Neural progenitor cell (in vitro differentiated cells): Measurements from ENCODE around the gene KLF11.

Experiments
- CTCF ChIP-seq: fragments of 200-600 bp; sonication (generic); IDR thresholded peaks from 2 replicates; pipeline ENCODE4 v1.5.1; 2017; ENCODE audit warnings: antibody characterized with exemption, mild to moderate bottlenecking
- EZH2 ChIP-seq: fragments of 200-600 bp; sonication (generic); IDR thresholded peaks from 2 replicates; pipeline ENCODE4 v1.6.1; 2017; ENCODE audit warnings: antibody characterized with exemption, mild to moderate bottlenecking, moderate library complexity
- EZH2phosphoT487 ChIP-seq: fragments of 200-600 bp; sonication (generic); IDR thresholded peaks from 2 replicates; pipeline ENCODE4 v1.6.1; 2017; ENCODE audit warnings: antibody characterized with exemption

DNA sequence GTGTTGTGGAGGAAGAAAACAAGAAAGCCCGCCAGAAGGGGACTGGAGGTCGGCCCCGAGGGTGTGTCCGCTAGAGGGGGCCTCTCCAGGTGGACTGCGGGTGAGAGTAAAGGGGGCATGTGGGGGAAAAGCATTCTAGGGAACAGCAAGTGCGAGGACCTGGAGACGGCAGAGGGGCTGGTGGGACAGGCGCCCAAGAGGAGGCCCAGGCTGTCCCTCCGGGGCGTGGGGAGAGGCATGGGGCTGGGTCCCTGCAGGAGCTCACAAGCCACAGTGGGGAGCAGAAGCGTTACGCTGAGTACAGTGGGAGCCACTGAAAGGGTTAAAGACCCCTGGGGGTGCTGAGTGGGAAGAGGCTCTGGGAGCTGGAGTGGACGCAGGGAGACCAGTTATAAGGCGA is 1.6 kb upstream of the KLF11 start:
- TF ChIP-seq CTCF (no peak), EZH2 (no peak), EZH2phosphoT487 (no peak)
